HL-60 (cell line): ENCODE results near the gene PNISR.

Experiments
- DNase-seq, 2 experiments: peaks; one replicate each; pipeline ENCODE4 v3.0.0-alpha.2; 2010 to 2020; ENCODE audit warnings: low read depth in 1 of 2, low spot score in 1 of 2
- H3K27ac ChIP-seq: fragments of 250-450 bp; sonication (Bioruptor Pico); replicated peaks from 2 replicates; pipeline ENCODE4 v1.5.1; 2020; ENCODE audit warnings: mild to moderate bottlenecking, moderate library complexity
- H3K27me3 ChIP-seq: fragments of 250-450 bp; sonication (Bioruptor Pico); 2 replicates; pipeline ENCODE4 v1.5.1; 2021; ENCODE audit warnings: mild to moderate bottlenecking, moderate library complexity; ENCODE audit not compliant: insufficient read depth, poor library complexity, severe bottlenecking
- H3K4me3 ChIP-seq: replicated peaks from 2 replicates; pipeline ENCODE4 v1.5.1; 2011; ENCODE audit warnings: mild to moderate bottlenecking, control low read depth, low read length; ENCODE audit not compliant: insufficient read depth
- CTCF ChIP-seq: IDR thresholded peaks from one replicate; pipeline ENCODE4 v1.5.1; 2011; ENCODE audit warnings: low read length, control low read depth, inconsistent platforms; ENCODE audit not compliant: insufficient read depth
- GABPA ChIP-seq: IDR thresholded peaks from 2 replicates; pipeline ENCODE4 v1.6.1; 2012; ENCODE audit warnings: low read depth
- POLR2AphosphoS5 ChIP-seq: IDR thresholded peaks from 2 replicates; pipeline ENCODE4 v1.6.1; 2012; ENCODE audit warnings: low read depth
- REST ChIP-seq: IDR thresholded peaks from 2 replicates; pipeline ENCODE4 v1.6.1; 2012; ENCODE audit warnings: low read depth; ENCODE audit not compliant: insufficient replicate concordance
- SPI1 ChIP-seq: IDR thresholded peaks from 2 replicates; pipeline ENCODE4 v1.6.1; 2012; ENCODE audit warnings: low read depth, mild to moderate bottlenecking, borderline replicate concordance

PNISR gene

GRCh38 chr6:99390896-99391295 is 34.2 kb downstream of the PNISR start:
- TF ChIP-seq GABPA (no peak), REST (no peak), CTCF (no peak), SPI1 (no peak), POLR2AphosphoS5 (no peak)
- Histone ChIP-seq H3K27me3 (no peaks in the 10 kb centered on the region), H3K4me3 (no peak overlapping the region), H3K27ac (no peak overlapping the region)
- DNase-seq = no peak

GRCh38 chr6:99384507-99384906 is 40.6 kb downstream of the PNISR start:
- no peak for DNase-seq
- TF ChIP-seq CTCF = no peak
- TF ChIP-seq GABPA = no peak
- TF ChIP-seq REST = no peak
- TF ChIP-seq SPI1 = no peak
- TF ChIP-seq POLR2AphosphoS5 = no peak
- H3K4me3 ChIP-seq = no peak overlapping the region
- no peaks in the 10 kb centered on the region for H3K27me3 ChIP-seq
- no peak overlapping the region for H3K27ac ChIP-seq

GRCh38 chr6:99378636-99379035 is 46.5 kb downstream of the PNISR start:
- no peak for TF ChIP-seq GABPA
- no peak for TF ChIP-seq REST
- no peak for TF ChIP-seq SPI1
- no peaks in the 10 kb centered on the region for H3K27me3 ChIP-seq
- H3K27ac ChIP-seq = no peak overlapping the region
- no peak for DNase-seq
- H3K4me3 ChIP-seq = no peak overlapping the region

GRCh38 chr6:99369533-99369932 is 55.6 kb downstream of the PNISR start:
- Histone ChIP-seq H3K27ac (no peak overlapping the region), H3K27me3 (no peaks in the 10 kb centered on the region), H3K4me3 (no peak overlapping the region)
- TF ChIP-seq SPI1 (no peak), GABPA (no peak), CTCF (no peak), REST (no peak), POLR2AphosphoS5 (no peak)
- no peak for DNase-seq
